Stimulated activated naive CD8-positive, alpha-beta T cell treated with anti-CD3 and anti-CD28 coated beads, Interleukin-15, Interleukin-2, amounts not matched to agents 100 ng/mL and 50 ng/mL, for 24 hours (primary cell): ENCODE measurements around the gene EMC1.
"Not testable (repeated sequence)": the region's sequence is repeated elsewhere in the genome, so short reads cannot be mapped to it uniquely, and the experiment has no call there.

Experiments
- H3K27ac Mint-ChIP-seq: one replicate; pipeline ENCODE4 v1.8.0; 2021; ENCODE audit warnings: mild to moderate bottlenecking, mixed read lengths
- H3K27me3 Mint-ChIP-seq: one replicate; pipeline ENCODE4 v1.8.0; 2021; ENCODE audit warnings: mixed read lengths
- H3K36me3 Mint-ChIP-seq: one replicate; pipeline ENCODE4 v1.8.0; 2021; ENCODE audit warnings: low read depth, mixed read lengths
- H3K4me1 Mint-ChIP-seq: one replicate; pipeline ENCODE4 v1.8.0; 2021; ENCODE audit warnings: low read depth, mixed read lengths
- H3K4me3 Mint-ChIP-seq: one replicate; pipeline ENCODE4 v1.8.0; 2021; ENCODE audit warnings: mild to moderate bottlenecking, mixed read lengths
- H3K9me3 Mint-ChIP-seq: one replicate; pipeline ENCODE4 v1.8.0; 2021; ENCODE audit warnings: mixed read lengths

Gene EMC1

GRCh38 chr1:19272064-19272463, 20.7 kb upstream of the EMC1 start:
- Mint-ChIP-seq H3K27ac (no peak overlapping the region), H3K9me3 (peaks cover 6% of the 10 kb centered on the region)

GRCh38 chr1:19270343-19270730, 19.0 kb upstream of the EMC1 start:
- not testable (repeated sequence) for H3K27ac Mint-ChIP-seq, H3K36me3 Mint-ChIP-seq, H3K4me1 Mint-ChIP-seq, H3K9me3 Mint-ChIP-seq, H3K4me3 Mint-ChIP-seq
- H3K27me3 Mint-ChIP-seq: peaks cover 13% of the 10 kb centered on the region

More at GRCh38 chr1:19272064-19272463, 20.7 kb upstream of the EMC1 start:
- Mint-ChIP-seq H3K4me1 (no peaks in the 10 kb centered on the region), H3K4me3 (no peak overlapping the region), H3K36me3 (peaks cover 4% of the 10 kb centered on the region), H3K27me3 (peaks cover 16% of the 10 kb centered on the region)

GRCh38 chr1:19269427-19270342, 18.4 kb upstream of the EMC1 start:
- H3K9me3 Mint-ChIP-seq, H3K4me1 Mint-ChIP-seq, H3K36me3 Mint-ChIP-seq, H3K27ac Mint-ChIP-seq, H3K4me3 Mint-ChIP-seq: not testable (repeated sequence)
- peaks cover 11% of the 10 kb centered on the region for H3K27me3 Mint-ChIP-seq

- H3K27me3 Mint-ChIP-seq: peaks cover 6% of the 10 kb centered on the region
- H3K27ac Mint-ChIP-seq: no peak overlapping the region
- H3K9me3 Mint-ChIP-seq: no peaks in the 10 kb centered on the region
- H3K4me3 Mint-ChIP-seq: no peak overlapping the region
- H3K36me3 Mint-ChIP-seq: peaks cover 4% of the 10 kb centered on the region
- H3K4me1 Mint-ChIP-seq: no peaks in the 10 kb centered on the region
Observed at GRCh38 chr1:19268445-19268844, 17.1 kb upstream of the EMC1 start.

GRCh38 chr1:19262744-19263143, 11.4 kb upstream of the EMC1 start:
- no peak overlapping the region for H3K4me3 Mint-ChIP-seq
- H3K27ac Mint-ChIP-seq: no peak overlapping the region
- peaks cover 31% of the 10 kb centered on the region for H3K36me3 Mint-ChIP-seq
- H3K4me1 Mint-ChIP-seq: peaks cover 4% of the 10 kb centered on the region
- no peaks in the 10 kb centered on the region for H3K9me3 Mint-ChIP-seq
- no peaks in the 10 kb centered on the region for H3K27me3 Mint-ChIP-seq

- H3K36me3 Mint-ChIP-seq: peaks cover 38% of the 10 kb centered on the region
- no peaks in the 10 kb centered on the region for H3K9me3 Mint-ChIP-seq
- H3K4me1 Mint-ChIP-seq: peaks cover 11% of the 10 kb centered on the region
- no peak overlapping the region for H3K27ac Mint-ChIP-seq
- no peak overlapping the region for H3K4me3 Mint-ChIP-seq
- no peaks in the 10 kb centered on the region for H3K27me3 Mint-ChIP-seq
Observed at GRCh38 chr1:19262047-19262446, 10.7 kb upstream of the EMC1 start.

- Mint-ChIP-seq H3K4me1 (peaks cover 24% of the 10 kb centered on the region), H3K36me3 (peaks cover 52% of the 10 kb centered on the region), H3K27me3 (no peaks in the 10 kb centered on the region), H3K9me3 (no peaks in the 10 kb centered on the region), H3K27ac (no peak overlapping the region), H3K4me3 (no peak overlapping the region)
Observed at GRCh38 chr1:19260211-19261138, 9.2 kb upstream of the EMC1 start.

GRCh38 chr1:19258353-19258752, 7.0 kb upstream of the EMC1 start:
- H3K9me3 Mint-ChIP-seq: no peaks in the 10 kb centered on the region
- peak overlapping the region; percentile 49 for H3K27ac Mint-ChIP-seq
- no peaks in the 10 kb centered on the region for H3K27me3 Mint-ChIP-seq
- H3K4me3 Mint-ChIP-seq: no peak overlapping the region
- peaks cover 41% of the 10 kb centered on the region for H3K4me1 Mint-ChIP-seq
- peaks cover 71% of the 10 kb centered on the region for H3K36me3 Mint-ChIP-seq

GRCh38 chr1:19257178-19257914, 6.0 kb upstream of the EMC1 start:
- Mint-ChIP-seq H3K27me3 (no peaks in the 10 kb centered on the region), H3K4me3 (peak overlapping the region; percentile 13)

GRCh38 chr1:19256301-19256700, 5.0 kb upstream of the EMC1 start:
- Mint-ChIP-seq H3K27ac (peak overlapping the region; percentile 81), H3K36me3 (peaks cover 78% of the 10 kb centered on the region), H3K4me1 (peaks cover 48% of the 10 kb centered on the region)
- not testable (repeated sequence) for H3K4me3 Mint-ChIP-seq, H3K9me3 Mint-ChIP-seq, H3K27me3 Mint-ChIP-seq

More at GRCh38 chr1:19257178-19257914, 6.0 kb upstream of the EMC1 start:
- peaks cover 48% of the 10 kb centered on the region for H3K4me1 Mint-ChIP-seq
- peak overlapping the region; percentile 81 for H3K27ac Mint-ChIP-seq
- H3K9me3 Mint-ChIP-seq: no peaks in the 10 kb centered on the region
- peaks cover 78% of the 10 kb centered on the region for H3K36me3 Mint-ChIP-seq

GRCh38 chr1:19255288-19255687, 4.0 kb upstream of the EMC1 start:
- Mint-ChIP-seq H3K9me3 (no peaks in the 10 kb centered on the region), H3K4me1 (peaks cover 53% of the 10 kb centered on the region), H3K36me3 (peaks cover 72% of the 10 kb centered on the region)

GRCh38 chr1:19254416-19254815, 3.1 kb upstream of the EMC1 start:
- H3K9me3 Mint-ChIP-seq: no peaks in the 10 kb centered on the region
- H3K4me1 Mint-ChIP-seq: peaks cover 60% of the 10 kb centered on the region
- peaks cover 63% of the 10 kb centered on the region for H3K36me3 Mint-ChIP-seq
- no peaks in the 10 kb centered on the region for H3K27me3 Mint-ChIP-seq
- peak overlapping the region; percentile 57 for H3K27ac Mint-ChIP-seq
- peak overlapping the region; percentile 20 for H3K4me3 Mint-ChIP-seq

More at GRCh38 chr1:19255288-19255687, 4.0 kb upstream of the EMC1 start:
- no peaks in the 10 kb centered on the region for H3K27me3 Mint-ChIP-seq
- H3K27ac Mint-ChIP-seq: peak overlapping the region; percentile 57
- no peak overlapping the region for H3K4me3 Mint-ChIP-seq

- H3K36me3 Mint-ChIP-seq: peaks cover 28% of the 10 kb centered on the region
- H3K9me3 Mint-ChIP-seq: no peaks in the 10 kb centered on the region
- H3K27ac Mint-ChIP-seq: peak overlapping the region; percentile 100
- no peaks in the 10 kb centered on the region for H3K27me3 Mint-ChIP-seq
- peak overlapping the region; percentile 100 for H3K4me3 Mint-ChIP-seq
- peaks cover 41% of the 10 kb centered on the region for H3K4me1 Mint-ChIP-seq
Observed at GRCh38 chr1:19250629-19251304, 557 bp downstream of the EMC1 start.
